ENCODE data around the gene SEC14L1. TPM values are rescaled to one million over a fixed set of nuclear protein-coding genes. Genes with fewer than 3 reads are reported as not detected.

The SEC14L1 gene
- polyA plus RNA-seq, 2 of the 4 experiments (the other 2 are of a cell fraction): 27.5 to 40.4 TPM

GRCh38 chr17:77160091-77160874, 19.5 kb downstream of the SEC14L1 start:
- ATAC-seq: peak in 1 of 2 experiments; percentile 64; a peak in 4 of 6 replicates
- WGBS (ENCODE audit: missing lambda C conversion rate): 49% methylated on average over 6 of the region's 6 CpGs
- POLR2A ChIA-PET: interaction anchor here (1.6 kb wide), 1 partner anchor 72 kb away, joined by 5 read pairs; no protein-coding TSS in a partner anchor

GRCh38 chr17:77160875-77161530, 20.2 kb downstream of the SEC14L1 start:
- TF ChIP-seq FOSL2 (IDR thresholded peaks at IDR 0.05): no peak
- peak; percentile 62 for TF ChIP-seq FOSL2 (CRISPR knock-in tag; IDR thresholded peaks at IDR 0.05)
- TF ChIP-seq NFE2L2 (conservative IDR thresholded peaks at IDR 0.05; ENCODE audit: low read length): no peak
- no peaks in the 10 kb centered on the region for H3K9me3 ChIP-seq
- CTCF ChIA-PET: interaction anchor here (0.7 to 2.9 kb wide), 6 partner anchors 11 to 171 kb away, joined by 3 to 13 read pairs (median 4); no protein-coding TSS in a partner anchor
- no peak for FAIRE-seq
- H3K4me3 ChIP-seq: no peak overlapping the region
- no peak overlapping the region for H3K27ac ChIP-seq
- peaks cover 21% of the 10 kb centered on the region for H3K4me1 ChIP-seq
- DNase-seq (ENCODE audit: low read depth in 1 of 2, low spot score in 1 of 2): no peak
- peak in 1 of 2 experiments; percentile 61; a peak in 3 of 6 replicates for ATAC-seq
- POLR2A ChIA-PET: interaction anchor here (1.6 kb wide), 1 partner anchor 72 kb away, joined by 5 read pairs; no protein-coding TSS in a partner anchor
- 73% methylated on average over 8 of the region's 8 CpGs for WGBS (ENCODE audit: missing lambda C conversion rate)
- H3K4me2 ChIP-seq: peak overlapping the region; percentile 58

More at GRCh38 chr17:77160091-77160874, 19.5 kb downstream of the SEC14L1 start:
- DNase-seq (ENCODE audit: low read depth in 1 of 2, low spot score in 1 of 2) (no peak), FAIRE-seq (peak; percentile 36)
- TF ChIP-seq MAFK (IDR thresholded peaks at IDR 0.05; ENCODE audit: partially characterized antibody): no peak
- no peak for TF ChIP-seq RFX5 (IDR thresholded peaks at IDR 0.05)
- no peak for TF ChIP-seq HOXB5 (CRISPR knock-in tag; IDR thresholded peaks at IDR 0.05)
- no peak for TF ChIP-seq CBX2 (IDR thresholded peaks at IDR 0.05; ENCODE audit: borderline replicate concordance, low read depth)
- TF ChIP-seq RNF2 (IDR thresholded peaks at IDR 0.05; ENCODE audit: borderline replicate concordance, low read depth): no peak
- TF ChIP-seq KDM5A (IDR thresholded peaks at IDR 0.05): no peak
- TF ChIP-seq RCOR1 (IDR thresholded peaks at IDR 0.05; ENCODE audit: low read depth, low read length): no peak
- no peak for TF ChIP-seq NFE2L2 (conservative IDR thresholded peaks at IDR 0.05; ENCODE audit: low read length)
- no peak for TF ChIP-seq GATA3 (IDR thresholded peaks at IDR 0.05; ENCODE audit: borderline replicate concordance)
- no peak for TF ChIP-seq HES2 (IDR thresholded peaks at IDR 0.05)
- TF ChIP-seq HOXB13 (CRISPR knock-in tag; IDR thresholded peaks at IDR 0.05; ENCODE audit: low read depth): no peak
- TF ChIP-seq RARB (CRISPR knock-in tag; IDR thresholded peaks at IDR 0.05): no peak
- TF ChIP-seq, protein P1, sequence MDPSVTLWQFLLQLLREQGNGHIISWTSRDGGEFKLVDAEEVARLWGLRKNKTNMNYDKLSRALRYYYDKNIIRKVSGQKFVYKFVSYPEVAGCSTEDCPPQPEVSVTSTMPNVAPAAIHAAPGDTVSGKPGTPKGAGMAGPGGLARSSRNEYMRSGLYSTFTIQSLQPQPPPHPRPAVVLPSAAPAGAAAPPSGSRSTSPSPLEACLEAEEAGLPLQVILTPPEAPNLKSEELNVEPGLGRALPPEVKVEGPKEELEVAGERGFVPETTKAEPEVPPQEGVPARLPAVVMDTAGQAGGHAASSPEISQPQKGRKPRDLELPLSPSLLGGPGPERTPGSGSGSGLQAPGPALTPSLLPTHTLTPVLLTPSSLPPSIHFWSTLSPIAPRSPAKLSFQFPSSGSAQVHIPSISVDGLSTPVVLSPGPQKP (IDR thresholded peaks at IDR 0.05; ENCODE audit: low read depth, low read length): no peak
- TF ChIP-seq NR3C1 (IDR thresholded peaks at IDR 0.05): no peak
- TF ChIP-seq ZFP36 (IDR thresholded peaks at IDR 0.05; ENCODE audit: borderline replicate concordance, partially characterized antibody): no peak
- no peak for TF ChIP-seq SMC3 (IDR thresholded peaks at IDR 0.05)
- no peak for TF ChIP-seq JUNB (IDR thresholded peaks at IDR 0.05)
- TF ChIP-seq POLR2AphosphoS2 (conservative IDR thresholded peaks at IDR 0.05; ENCODE audit: low read length): no peak
- no peak for TF ChIP-seq NPAS2 (CRISPR knock-in tag; IDR thresholded peaks at IDR 0.05; ENCODE audit: borderline replicate concordance)
- TF ChIP-seq TP53 (CRISPR knock-in tag; IDR thresholded peaks at IDR 0.05): no peak
- Histone ChIP-seq H3K4me2 (peak overlapping the region; percentile 58), H3K27ac (no peak overlapping the region), H3K9me3 (no peaks in the 10 kb centered on the region), H3K4me3 (no peak overlapping the region), H3K4me1 (peaks cover 21% of the 10 kb centered on the region)
- CTCF ChIA-PET: interaction anchor here (0.7 to 2.9 kb wide), 7 partner anchors 12 to 172 kb away, joined by 3 to 13 read pairs (median 4); no protein-coding TSS in a partner anchor

All from A549 (cell line).